OCI-LY1 (cell line): ENCODE results near the gene CD244.

Experiments
- CTCF ChIP-seq: fragments of 200-600 bp; sonication (generic), shearing (Covaris generic); IDR thresholded peaks from 2 replicates; pipeline ENCODE4 v1.5.1; 2017; ENCODE audit warnings: mild to moderate bottlenecking, antibody characterized with exemption, low read length, moderate library complexity, mixed read lengths
- EZH2 ChIP-seq: fragments of 200-600 bp; sonication (generic), shearing (Covaris generic); IDR thresholded peaks from 2 replicates; pipeline ENCODE4 v1.8.0; 2017; ENCODE audit warnings: borderline replicate concordance, mixed run types, mild to moderate bottlenecking, antibody characterized with exemption, low read length, moderate library complexity, mixed read lengths

- no peak for TF ChIP-seq CTCF
- TF ChIP-seq EZH2 = no peak
Observed at GRCh38 chr1:160780398-160780755, 82.3 kb downstream of the CD244 start.
